K562 (cell line): ENCODE measurements around the gene TRNP1. TPM values are rescaled to one million over a fixed set of nuclear protein-coding genes. Genes with fewer than 3 reads are reported as not detected.
A peak's percentile ranks its signal among the peaks of the same experiment; 100 is the strongest.

Experiments
- DACH1 ChIP-seq: fragments of 450-650 bp; IDR thresholded peaks from 2 replicates; pipeline ENCODE4 v1.6.1; 2018; ENCODE audit not compliant: partially characterized antibody
- EWSR1 ChIP-seq: fragments of 450-650 bp; IDR thresholded peaks from 2 replicates; pipeline ENCODE4 v1.6.1; 2018; ENCODE audit warnings: borderline replicate concordance, mild to moderate bottlenecking, low read depth, moderate library complexity; ENCODE audit not compliant: partially characterized antibody
- HEY1 ChIP-seq: fragments of 250-450 bp; sonication (Bioruptor Pico); IDR thresholded peaks from 2 replicates; pipeline ENCODE4 v1.5.0; 2020; ENCODE audit warnings: mild to moderate bottlenecking, moderate library complexity, borderline replicate concordance
- HOXB6 ChIP-seq: fragments of 250-450 bp; sonication (Bioruptor Pico); IDR thresholded peaks from 2 replicates; pipeline ENCODE4 v1.5.1; 2022; ENCODE audit warnings: mild to moderate bottlenecking, borderline replicate concordance
- KLF1 ChIP-seq: fragments of 450-650 bp; IDR thresholded peaks from 2 replicates; pipeline ENCODE4 v1.6.1; 2016; ENCODE audit warnings: missing genetic modification characterization, missing compliant biosample characterization
- MCM3 ChIP-seq: fragments of 450-650 bp; IDR thresholded peaks from 2 replicates; pipeline ENCODE4 v1.6.1; 2016
- MYNN ChIP-seq, 2 experiments: sonication (generic); formaldehyde crosslinking in 1 of 2; IDR thresholded peaks; 2 replicates each; pipeline versions ENCODE4 v1.5.0 to v1.6.1; 2016 to 2020; ENCODE audit warnings: antibody characterized with exemption in 1 of 2, missing genetic modification reagents in 1 of 2
- NCOR1 ChIP-seq: fragments of 450-650 bp; IDR thresholded peaks from 2 replicates; pipeline ENCODE4 v1.6.1; 2016; ENCODE audit warnings: mild to moderate bottlenecking, moderate library complexity
- NR4A1 ChIP-seq, 2 experiments: fragments of 250-450 bp in 1 of 2; fragments of 450-650 bp in 1 of 2; sonication (Bioruptor Pico) in 1 of 2; IDR thresholded peaks; 2 replicates each; pipeline versions ENCODE4 v1.4.0 to v1.6.1; 2016 to 2020; ENCODE audit warnings: mild to moderate bottlenecking in 2 of 2, missing compliant biosample characterization in 1 of 2, missing genetic modification characterization in 1 of 2, moderate library complexity in 1 of 2
- PHB2 ChIP-seq: fragments of 450-650 bp; IDR thresholded peaks from 2 replicates; pipeline ENCODE4 v1.6.1; 2017; ENCODE audit warnings: low read depth
- RHOXF2B ChIP-seq: fragments of 250-450 bp; sonication (Bioruptor Pico); conservative IDR thresholded peaks from 2 replicates; pipeline ENCODE4 v1.5.1; 2021
- SMARCA4 ChIP-seq: fragments of 450-650 bp; IDR thresholded peaks from 2 replicates; pipeline ENCODE4 v1.6.1; 2016
- TFAM ChIP-seq: fragments of 250-450 bp; sonication (Bioruptor Pico); conservative IDR thresholded peaks from 2 replicates; pipeline ENCODE4 v1.5.0; 2021; ENCODE audit warnings: mild to moderate bottlenecking, moderate library complexity
- THRAP3 ChIP-seq: fragments of 450-650 bp; IDR thresholded peaks from 2 replicates; pipeline ENCODE4 v1.6.1; 2016; ENCODE audit warnings: mild to moderate bottlenecking, inconsistent platforms, borderline replicate concordance
- TOE1 ChIP-seq, 2 experiments: fragments of 450-650 bp in 1 of 2; sonication (generic) in 1 of 2; formaldehyde crosslinking in 1 of 2; IDR thresholded peaks; 2 replicates each; pipeline versions ENCODE4 v1.7.1 to v1.8.0; 2016 to 2022; ENCODE audit warnings: borderline replicate concordance in 2 of 2, mild to moderate bottlenecking in 2 of 2, antibody characterized with exemption in 1 of 2, inconsistent platforms in 1 of 2, low read depth in 1 of 2, missing genetic modification reagents in 1 of 2, moderate library complexity in 1 of 2
- XRCC5 ChIP-seq: fragments of 200-400 bp; formaldehyde crosslinking; IDR thresholded peaks from 2 replicates; pipeline ENCODE4 v1.6.1; 2017; ENCODE audit warnings: low read depth, mild to moderate bottlenecking, low read length
- ZKSCAN1 ChIP-seq: fragments of 150-350 bp; IDR thresholded peaks from 2 replicates; pipeline ENCODE4 v1.6.1; 2016; ENCODE audit warnings: low read depth, low read length
- ZNF253 ChIP-seq: fragments of 250-450 bp; sonication (Bioruptor Pico); conservative IDR thresholded peaks from 2 replicates; pipeline ENCODE4 v1.6.1; 2021; ENCODE audit warnings: mild to moderate bottlenecking
- ZNF778 ChIP-seq: fragments of 450-650 bp; formaldehyde crosslinking; IDR thresholded peaks from 2 replicates; pipeline ENCODE4 v1.4.0; 2020; ENCODE audit warnings: mild to moderate bottlenecking, moderate library complexity
- polyA plus RNA-seq, 8 experiments: library from polyadenylated mRNA; depleted of rRNA in 4 of 8; stranded (reverse) in 5 of 8; unstranded in 3 of 8; fragments of >200 nt; fragmentation: Nextera tagmentation in 2 of 8; fragmentation: Illumina TruSeq in 1 of 8; extraction: Ambion mirVana in 2 of 8; extraction: Trizol in 1 of 8; gene quantifications; 2 replicates each; pipeline versions ENCODE4 v1.2.1 to v1.2.3, GENCODE V29; 2011 to 2014; ENCODE audit warnings: inconsistent platforms in 1 of 8, missing spikeins in 1 of 8
- total RNA-seq, 7 experiments: library from RNA; depleted of rRNA in 6 of 7; stranded (reverse); fragments of >200 nt in 6 of 7; fragmentation: Illumina TruSeq in 2 of 7; extraction: Trizol in 2 of 7; gene quantifications; 2 replicates each; pipeline versions ENCODE4 v1.2.1 to v1.2.3, GENCODE V29; 2011 to 2021; ENCODE audit warnings: low replicate concordance in 1 of 7
- TF ChIP-seq, protein P1 (sequence below): IDR thresholded peaks from 2 replicates; pipeline ENCODE4 v1.6.1; 2011; ENCODE audit not compliant: insufficient read length; ENCODE audit errors: extremely low read depth
- TF ChIP-seq, protein P2 (sequence below), 2 experiments: fragments of 450-650 bp; IDR thresholded peaks; 2 replicates each; pipeline ENCODE4 v1.6.1; 2016

Gene TRNP1
- total and polyA plus RNA-seq, 9 of the 15 experiments (the other 6 are each of a cell fraction or from before 2014, with no cell fraction given): 0.03 to 1.3 (median 0.95) TPM

DNA sequence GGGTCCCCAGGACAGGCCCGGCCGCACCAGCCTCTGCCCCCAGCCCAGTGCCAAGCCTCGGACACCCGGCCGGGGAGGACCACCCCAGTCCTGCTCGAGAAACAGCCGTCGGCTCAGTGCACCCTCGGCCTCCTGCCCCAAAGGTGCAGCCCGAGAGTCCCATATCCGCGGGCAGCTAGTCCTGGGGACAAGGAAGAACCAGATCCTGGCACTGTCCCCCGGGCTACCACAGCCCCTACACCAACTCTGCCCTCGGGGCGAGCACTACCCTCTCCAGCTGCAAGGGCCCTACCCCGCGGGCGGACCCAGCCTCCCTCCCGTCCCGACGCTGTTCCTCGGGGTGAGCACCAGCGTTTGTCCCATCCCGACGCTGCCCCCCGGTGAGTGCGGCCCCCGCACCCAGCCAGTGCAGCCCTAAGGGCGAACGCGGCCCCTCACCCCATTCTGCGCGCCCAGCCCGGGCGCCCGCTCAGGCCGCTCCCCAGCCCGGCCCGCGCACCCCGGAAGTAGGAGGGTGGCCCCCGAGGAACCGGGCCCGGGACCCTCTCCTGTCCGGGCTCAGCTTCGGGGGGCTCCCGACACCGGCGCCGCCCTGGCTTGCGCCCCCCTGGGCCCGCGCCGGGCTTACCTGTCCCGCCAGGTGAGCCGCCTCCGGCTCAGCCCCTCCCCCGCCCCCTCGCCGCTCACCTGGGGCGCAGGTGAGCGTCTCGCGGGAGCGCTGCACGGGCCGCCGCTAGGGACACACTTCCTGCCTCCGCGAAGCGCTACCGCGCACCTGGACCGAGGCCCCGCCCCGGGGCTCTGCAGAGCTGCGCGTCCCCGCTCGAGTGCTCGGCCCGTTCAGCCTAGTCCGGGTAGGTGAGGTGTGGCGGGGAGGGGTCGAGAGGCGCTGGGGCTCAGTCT lies 33.5 kb upstream of the TRNP1 start, which contains the start of gene KDF1 (continued):
- TF ChIP-seq, protein P1, sequence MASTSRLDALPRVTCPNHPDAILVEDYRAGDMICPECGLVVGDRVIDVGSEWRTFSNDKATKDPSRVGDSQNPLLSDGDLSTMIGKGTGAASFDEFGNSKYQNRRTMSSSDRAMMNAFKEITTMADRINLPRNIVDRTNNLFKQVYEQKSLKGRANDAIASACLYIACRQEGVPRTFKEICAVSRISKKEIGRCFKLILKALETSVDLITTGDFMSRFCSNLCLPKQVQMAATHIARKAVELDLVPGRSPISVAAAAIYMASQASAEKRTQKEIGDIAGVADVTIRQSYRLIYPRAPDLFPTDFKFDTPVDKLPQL: no peak
- TF ChIP-seq TFAM (CRISPR knock-in tag) (no peak), EWSR1 (no peak), ZKSCAN1 (no peak), NCOR1 (no peak), HEY1 (no peak), NR4A1 (CRISPR knock-in tag; IDR thresholded peaks at IDR 0.05) (no peak), NR4A1 (tag; IDR thresholded peaks at IDR 0.05) (no peak), XRCC5 (no peak), RHOXF2B (CRISPR knock-in tag) (no peak), MCM3 (no peak), ZNF778 (CRISPR knock-in tag) (no peak), PHB2 (no peak), SMARCA4 (no peak), MYNN (IDR thresholded peaks at IDR 0.05) (no peak), MYNN (CRISPR knock-in tag; IDR thresholded peaks at IDR 0.05) (no peak), HOXB6 (no peak), KLF1 (0 out of 2 replicates have a peak, but pooled peaks have one; percentile 17), ZNF253 (CRISPR knock-in tag) (no peak), THRAP3 (no peak), TOE1 (IDR thresholded peaks at IDR 0.05; ENCODE audit: borderline replicate concordance) (no peak), TOE1 (CRISPR knock-in tag; IDR thresholded peaks at IDR 0.05; ENCODE audit: borderline replicate concordance, low read depth) (no peak), DACH1 (no peak)
- TF ChIP-seq, protein P2, sequence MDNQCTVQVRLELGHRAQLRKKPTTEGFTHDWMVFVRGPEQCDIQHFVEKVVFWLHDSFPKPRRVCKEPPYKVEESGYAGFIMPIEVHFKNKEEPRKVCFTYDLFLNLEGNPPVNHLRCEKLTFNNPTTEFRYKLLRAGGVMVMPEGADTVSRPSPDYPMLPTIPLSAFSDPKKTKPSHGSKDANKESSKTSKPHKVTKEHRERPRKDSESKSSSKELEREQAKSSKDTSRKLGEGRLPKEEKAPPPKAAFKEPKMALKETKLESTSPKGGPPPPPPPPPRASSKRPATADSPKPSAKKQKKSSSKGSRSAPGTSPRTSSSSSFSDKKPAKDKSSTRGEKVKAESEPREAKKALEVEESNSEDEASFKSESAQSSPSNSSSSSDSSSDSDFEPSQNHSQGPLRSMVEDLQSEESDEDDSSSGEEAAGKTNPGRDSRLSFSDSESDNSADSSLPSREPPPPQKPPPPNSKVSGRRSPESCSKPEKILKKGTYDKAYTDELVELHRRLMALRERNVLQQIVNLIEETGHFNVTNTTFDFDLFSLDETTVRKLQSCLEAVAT (IDR thresholded peaks at IDR 0.05): no peak
